ENCODE data around the gene BRD3. TPM values are rescaled to one million over a fixed set of nuclear protein-coding genes. Genes with fewer than 3 reads are reported as not detected.
"Not testable (repeated sequence)": the region's sequence is repeated elsewhere in the genome, so short reads cannot be mapped to it uniquely, and the experiment has no call there.

Gene BRD3
- total RNA-seq, 2 experiments from 2014 or later: 34.2 to 36.6 TPM

DNA sequence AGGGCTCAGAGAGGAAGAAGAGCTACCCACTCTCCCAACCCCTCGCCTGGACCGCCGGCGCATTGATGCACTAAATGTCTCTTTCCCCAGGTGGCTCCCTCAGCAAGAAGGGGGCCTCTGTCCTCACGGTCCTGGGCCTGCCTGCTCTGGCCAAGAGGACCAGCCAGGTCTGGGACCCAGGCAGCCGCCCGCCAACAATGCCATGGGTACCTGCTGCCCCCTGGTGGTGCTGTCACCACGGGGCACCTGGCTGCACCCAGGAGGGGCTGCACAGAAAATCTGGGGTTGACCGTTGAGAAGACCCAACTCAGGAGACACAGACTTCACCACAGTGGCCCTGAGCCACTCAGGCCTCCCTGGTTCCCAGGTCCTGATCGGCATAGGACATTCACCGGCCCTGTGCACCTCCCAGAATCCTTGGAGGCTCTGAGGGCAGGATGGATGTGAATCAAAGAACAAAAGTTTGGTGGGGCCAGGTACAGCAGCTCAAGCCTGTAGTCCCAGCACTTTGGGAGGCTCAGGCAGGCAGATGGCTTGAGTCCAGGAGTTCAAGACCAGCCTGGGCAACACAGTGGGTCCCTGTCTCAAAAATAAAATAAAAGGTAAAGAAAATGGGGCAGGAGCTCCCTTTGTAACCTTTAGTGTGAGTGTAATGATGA is 73.3 kb downstream of the BRD3 start:
- H3K9me3 Mint-ChIP-seq: no peaks in the 10 kb centered on the region
- peak; percentile 80 for DNase-seq
- H3K27me3 Mint-ChIP-seq (ENCODE audit: low read depth): peaks cover 3% of the 10 kb centered on the region
- H3K27ac Mint-ChIP-seq: no peak overlapping the region
- H3K4me1 Mint-ChIP-seq (ENCODE audit: low read depth): peaks cover 2% of the 10 kb centered on the region
- CTCF ChIA-PET: interaction anchor here (0.6 to 5.0 kb wide), 35 partner anchors 10 to 515 kb away, joined by 3 to 84 read pairs (median 4); partner anchors contain the start of gene BRD3OS
- H3K36me3 Mint-ChIP-seq (ENCODE audit: low read depth): no peaks in the 10 kb centered on the region
- intact Hi-C loops (cut with micrococcal nuclease): loop anchor here (1.0 to 10.0 kb wide), 7 partner anchors 30 to 400 kb away; partner anchors contain the start of gene BRD3OS
- no peak overlapping the region for H3K4me3 Mint-ChIP-seq

GRCh38 chr9:133993635-133994253 is 74.1 kb downstream of the BRD3 start:
- peak overlapping the region; percentile 60 for H3K4me3 Mint-ChIP-seq
- no peaks in the 10 kb centered on the region for H3K9me3 Mint-ChIP-seq
- DNase-seq: no peak
- peaks cover 3% of the 10 kb centered on the region for H3K27me3 Mint-ChIP-seq (ENCODE audit: low read depth)
- CTCF ChIA-PET: interaction anchor here (0.6 to 5.0 kb wide), 28 partner anchors 9 to 514 kb away, joined by 3 to 84 read pairs (median 4); partner anchors contain the start of gene BRD3OS
- intact Hi-C loops (cut with micrococcal nuclease): loop anchor here (1.0 to 10.0 kb wide), 8 partner anchors 31 to 461 kb away; partner anchors contain the start of gene BRD3OS
- H3K4me1 Mint-ChIP-seq (ENCODE audit: low read depth): peaks cover 2% of the 10 kb centered on the region
- no peaks in the 10 kb centered on the region for H3K36me3 Mint-ChIP-seq (ENCODE audit: low read depth)
- H3K27ac Mint-ChIP-seq: no peak overlapping the region

DNA sequence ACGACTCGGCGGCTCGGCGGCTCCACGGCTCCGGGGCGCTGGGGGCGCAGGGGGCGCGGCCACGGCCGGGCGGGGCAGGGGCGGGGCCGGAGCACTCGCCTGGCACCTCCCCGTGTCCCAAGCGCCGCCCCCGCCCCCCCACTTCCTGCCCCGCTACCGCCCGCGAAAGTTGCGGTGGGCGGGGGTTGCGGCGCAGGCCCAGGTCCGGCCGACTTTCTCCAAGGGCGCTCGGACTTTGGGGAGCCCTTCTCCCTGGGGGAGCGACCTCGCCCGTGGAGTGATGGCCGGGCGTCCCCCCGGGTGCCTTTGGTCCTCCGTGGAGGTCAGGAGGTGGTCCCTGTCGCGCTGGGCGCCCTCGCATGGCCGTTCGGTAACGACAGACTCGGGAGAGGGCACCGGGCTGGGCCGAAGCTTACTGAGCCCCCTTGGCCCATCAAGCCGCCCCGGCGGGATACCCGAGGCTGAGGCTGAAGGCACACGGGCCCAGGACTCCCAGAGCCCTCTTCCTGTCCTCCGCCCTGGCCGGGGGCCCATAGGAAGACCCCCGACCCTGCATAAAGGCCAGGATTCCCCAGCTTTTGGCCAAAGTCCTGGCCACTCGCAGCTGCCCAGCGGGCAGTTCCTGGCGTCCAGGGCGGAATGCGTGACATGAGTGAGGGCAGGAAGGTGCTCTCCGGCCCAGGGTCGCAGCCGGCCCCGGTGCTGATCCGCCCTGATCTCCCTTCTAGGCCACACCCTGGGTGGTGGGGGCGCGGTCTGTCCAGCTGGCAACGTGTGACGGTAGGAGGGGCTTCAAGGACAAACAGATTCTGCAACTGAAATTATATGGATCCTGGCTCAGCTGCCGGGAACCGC is 74.8 kb downstream of the BRD3 start:
- Mint-ChIP-seq H3K4me1 (ENCODE audit: low read depth) (peaks cover 2% of the 10 kb centered on the region), H3K9me3 (no peaks in the 10 kb centered on the region), H3K27ac (no peak overlapping the region), H3K36me3 (ENCODE audit: low read depth) (no peaks in the 10 kb centered on the region), H3K4me3 (peak overlapping the region; percentile 60), H3K27me3 (ENCODE audit: low read depth) (peaks cover 3% of the 10 kb centered on the region)
- DNase-seq: peak; percentile 74
- CTCF ChIA-PET: interaction anchor here (1.0 to 5.0 kb wide), 15 partner anchors 9 to 513 kb away, joined by 3 to 84 read pairs (median 4); partner anchors contain the start of gene BRD3OS
- intact Hi-C loops (cut with micrococcal nuclease): loop anchor here (1.0 to 10.0 kb wide), 4 partner anchors 75 to 460 kb away; partner anchors contain the start of gene BRD3

DNA sequence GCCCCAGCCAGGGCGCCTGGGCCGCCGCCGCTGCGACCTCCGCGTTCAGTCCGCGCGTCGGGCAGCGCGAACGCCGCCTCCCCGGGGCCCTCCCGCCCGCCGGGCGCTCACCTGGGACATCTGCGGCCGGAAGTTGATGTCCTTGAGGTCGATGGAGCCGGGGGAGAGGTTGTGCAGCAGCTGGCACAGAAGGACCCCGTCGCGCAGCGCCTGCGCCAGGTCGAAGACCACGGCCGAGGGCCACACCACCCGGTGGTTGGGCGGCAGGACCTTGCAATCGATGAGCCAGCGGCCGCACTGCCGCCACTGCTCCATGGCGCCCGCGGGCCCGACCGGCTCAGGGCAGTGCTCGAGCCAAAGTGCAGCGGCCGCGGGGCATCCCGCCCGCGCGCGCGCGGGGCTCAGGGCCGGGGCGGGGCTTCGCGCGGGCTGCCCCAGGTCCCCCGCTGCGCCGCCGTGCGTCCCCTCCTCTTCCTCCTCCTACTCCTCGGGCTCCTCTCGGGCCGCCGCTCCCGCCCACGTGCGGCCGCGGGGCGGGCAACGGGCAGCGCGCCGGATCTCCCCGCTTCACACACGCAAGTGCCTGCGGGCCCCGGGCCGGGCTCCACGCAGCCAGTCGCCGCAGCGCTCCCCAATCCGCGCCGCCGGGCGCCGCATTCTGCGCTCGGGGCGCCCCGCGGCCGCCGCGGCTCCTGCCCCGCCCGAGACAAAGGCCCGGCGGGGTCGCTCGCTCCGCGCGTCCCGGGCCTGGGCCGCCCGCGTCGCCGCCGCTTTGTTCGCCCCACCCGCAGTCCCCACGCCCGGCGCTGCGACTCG is 75.7 kb downstream of the BRD3 start, which contains the start of gene VAV2:
VAV2 (minus strand) TSS at position 361 of the 816 bp plus-strand sequence; CDS start at position 315, 46 bp downstream.
- CTCF ChIA-PET: interaction anchor here (5.0 kb wide), 1 partner anchor 211 kb away, joined by 84 read pairs; no protein-coding TSS in a partner anchor
- Mint-ChIP-seq H3K4me1 (ENCODE audit: low read depth) (peaks cover 2% of the 10 kb centered on the region), H3K4me3 (peak within 1 kb of the TSS; percentile 62), H3K27ac (no peak within 1 kb of the TSS), H3K36me3 (ENCODE audit: low read depth) (no peaks in the 10 kb centered on the region), H3K27me3 (ENCODE audit: low read depth) (peaks cover 3% of the 10 kb centered on the region), H3K9me3 (no peaks in the 10 kb centered on the region)
- intact Hi-C loops (cut with micrococcal nuclease): loop anchor here (1.0 to 10.0 kb wide), 4 partner anchors 76 to 459 kb away; partner anchors contain the start of gene BRD3
- peak; percentile 32 for DNase-seq

DNA sequence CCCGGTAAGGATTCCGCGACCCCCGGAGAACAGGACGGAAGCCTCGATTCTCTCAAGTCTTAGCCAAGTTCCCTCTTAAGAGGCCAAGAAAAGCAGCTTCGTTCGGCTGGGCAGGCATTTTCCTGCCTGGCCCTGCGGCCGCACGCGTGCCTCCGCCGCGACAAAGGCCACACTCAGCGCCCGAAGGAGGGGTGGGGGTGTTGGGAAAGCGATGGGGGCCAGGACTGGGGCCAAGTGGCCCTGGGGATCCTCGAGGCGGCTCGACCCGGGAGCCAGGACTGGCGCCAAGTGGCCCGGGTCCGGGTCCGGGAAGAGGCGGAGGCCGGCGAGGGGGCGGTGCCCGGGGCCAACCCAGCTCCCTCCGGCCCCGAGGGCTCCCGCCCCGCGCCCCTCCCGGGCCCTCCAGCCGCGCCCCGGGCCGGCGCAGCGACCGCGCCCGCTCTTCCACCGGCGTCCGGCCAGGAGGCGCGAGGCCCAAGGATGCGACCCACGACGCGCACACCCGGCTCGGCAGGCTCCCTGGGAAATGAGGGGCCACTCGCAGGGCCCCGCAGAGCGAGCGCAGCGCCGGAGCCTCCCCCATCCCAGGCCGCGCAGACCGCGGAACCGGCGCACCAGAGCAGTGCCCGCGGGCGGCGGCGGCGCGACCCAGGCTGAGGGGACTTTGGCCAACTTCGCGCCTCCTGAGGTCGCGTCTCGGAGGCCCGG is 76.5 kb downstream of the BRD3 start:
- CTCF ChIA-PET: interaction anchor here (0.6 kb wide), 1 partner anchor 143 kb away, joined by 3 read pairs; no protein-coding TSS in a partner anchor
- intact Hi-C loops (cut with micrococcal nuclease): loop anchor here (5.0 to 10.0 kb wide), 2 partner anchors 334 to 397 kb away; no protein-coding TSS in a partner anchor
- H3K27me3 Mint-ChIP-seq (ENCODE audit: low read depth): peaks cover 3% of the 10 kb centered on the region

GRCh38 chr9:133990366-133991213 is 77.2 kb downstream of the BRD3 start:
- CTCF ChIA-PET: interaction anchor here (0.6 to 0.7 kb wide), 2 partner anchors 140 to 144 kb away, joined by 3 read pairs; no protein-coding TSS in a partner anchor
- intact Hi-C loops (cut with micrococcal nuclease): loop anchor here (5.0 to 10.0 kb wide), 2 partner anchors 333 to 396 kb away; no protein-coding TSS in a partner anchor
- H3K36me3 Mint-ChIP-seq (ENCODE audit: low read depth): no peaks in the 10 kb centered on the region
- no peak overlapping the region for H3K27ac Mint-ChIP-seq
- H3K4me1 Mint-ChIP-seq (ENCODE audit: low read depth): peaks cover 2% of the 10 kb centered on the region
- peaks cover 3% of the 10 kb centered on the region for H3K27me3 Mint-ChIP-seq (ENCODE audit: low read depth)
- H3K9me3 Mint-ChIP-seq: no peaks in the 10 kb centered on the region
- peak overlapping the region; percentile 55 for H3K4me3 Mint-ChIP-seq
- DNase-seq: no peak

More for the DNA sequence above, 76.5 kb downstream of the BRD3 start:
- Mint-ChIP-seq H3K4me1 (ENCODE audit: low read depth) (peaks cover 2% of the 10 kb centered on the region), H3K27ac (no peak overlapping the region), H3K9me3 (no peaks in the 10 kb centered on the region), H3K4me3 (peak overlapping the region; percentile 55), H3K36me3 (ENCODE audit: low read depth) (no peaks in the 10 kb centered on the region)
- no peak for DNase-seq

GRCh38 chr9:133989625-133990365 is 78.0 kb downstream of the BRD3 start:
- no peak overlapping the region for H3K27ac Mint-ChIP-seq
- peaks cover 2% of the 10 kb centered on the region for H3K4me1 Mint-ChIP-seq (ENCODE audit: low read depth)
- H3K36me3 Mint-ChIP-seq (ENCODE audit: low read depth): no peaks in the 10 kb centered on the region
- intact Hi-C loops (cut with micrococcal nuclease): loop anchor here (5.0 to 10.0 kb wide), 2 partner anchors 332 to 395 kb away; no protein-coding TSS in a partner anchor
- H3K27me3 Mint-ChIP-seq (ENCODE audit: low read depth): peaks cover 3% of the 10 kb centered on the region
- H3K9me3 Mint-ChIP-seq: no peaks in the 10 kb centered on the region
- CTCF ChIA-PET: interaction anchor here (0.7 kb wide), 1 partner anchor 140 kb away, joined by 3 read pairs; no protein-coding TSS in a partner anchor
- H3K4me3 Mint-ChIP-seq: no peak overlapping the region
- no peak for DNase-seq

- H3K27ac Mint-ChIP-seq; intact Hi-C loops (cut with micrococcal nuclease); H3K4me1 Mint-ChIP-seq (ENCODE audit: low read depth); H3K4me3 Mint-ChIP-seq; CTCF ChIA-PET; H3K9me3 Mint-ChIP-seq; H3K36me3 Mint-ChIP-seq (ENCODE audit: low read depth); H3K27me3 Mint-ChIP-seq (ENCODE audit: low read depth); DNase-seq: not testable (repeated sequence)
Measured at GRCh38 chr9:133988771-133989170, 79.1 kb downstream of the BRD3 start.

DNA sequence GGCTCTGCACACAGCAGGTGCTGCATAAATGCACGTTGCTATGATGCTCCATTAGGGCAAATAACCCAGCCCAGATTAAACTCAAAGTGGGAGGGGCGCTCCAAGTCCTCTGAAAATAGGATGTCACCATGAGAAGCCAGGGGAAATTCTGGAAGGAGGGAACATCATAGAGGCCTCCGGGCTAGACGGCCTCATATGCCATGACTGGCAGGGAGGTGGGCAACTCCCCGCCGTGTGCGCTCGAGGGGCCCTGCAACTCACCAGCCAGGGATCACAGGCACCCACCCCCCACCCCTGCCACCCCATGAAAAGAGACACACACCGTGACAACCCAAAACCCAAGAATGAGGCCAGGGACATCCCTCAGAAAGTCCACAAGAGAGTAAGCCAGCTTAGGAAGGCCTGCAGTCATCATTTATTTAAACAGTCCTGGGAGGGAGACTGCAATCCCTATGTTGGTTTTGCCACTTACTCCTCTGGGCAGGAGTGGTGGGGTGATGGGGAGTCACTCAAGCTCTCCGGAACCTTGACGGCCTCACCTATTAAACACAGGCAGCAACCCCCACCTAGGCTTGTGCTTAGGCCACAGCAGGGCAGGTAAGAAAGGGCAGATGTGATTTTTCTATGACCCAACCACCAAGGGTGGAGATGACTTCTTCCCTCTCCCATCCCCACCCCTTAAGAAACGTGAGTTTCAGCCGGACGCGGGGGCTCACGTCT is 79.7 kb downstream of the BRD3 start:
- Mint-ChIP-seq H3K4me3 (no peak overlapping the region), H3K27ac (no peak overlapping the region), H3K27me3 (ENCODE audit: low read depth) (peaks cover 3% of the 10 kb centered on the region), H3K4me1 (ENCODE audit: low read depth) (no peaks in the 10 kb centered on the region), H3K36me3 (ENCODE audit: low read depth) (no peaks in the 10 kb centered on the region), H3K9me3 (no peaks in the 10 kb centered on the region)
- intact Hi-C loops (cut with micrococcal nuclease): no loop called here
- no peak for DNase-seq
- CTCF ChIA-PET: no interaction called here
